Activated CD4-positive, alpha-beta T cell treated with anti-CD3 and anti-CD28 coated beads, Interleukin-2, amount 10 ng/mL, durations not matched to agents 7 days and 5 days (primary cell): Measurements from ENCODE around the gene TSC22D3. TPM values are rescaled to one million over a fixed set of nuclear protein-coding genes. Genes with fewer than 3 reads are reported as not detected.

Experiments
- CTCF ChIA-PET: fragments of 350-600 bp; sonication (Branson Sonifier 250); formaldehyde crosslinking; loops from one replicate; lab custom pipeline; 2021; ENCODE audit warnings: antibody characterized with exemption; lab: Charles Lee
- POLR2A ChIA-PET: fragments of 350-600 bp; sonication (Branson Sonifier 250); formaldehyde crosslinking; loops from one replicate; lab custom pipeline; 2021; ENCODE audit warnings: antibody characterized with exemption; lab: Charles Lee
- DNase-seq: peaks from one replicate; pipeline ENCODE4 v3.0.0-alpha.2; 2020
- H3K27ac Mint-ChIP-seq: one replicate; pipeline ENCODE4 v1.8.0; 2021; ENCODE audit warnings: mild to moderate bottlenecking, moderate library complexity, mixed read lengths
- H3K27me3 Mint-ChIP-seq: one replicate; pipeline ENCODE4 v1.8.0; 2021; ENCODE audit warnings: mixed read lengths
- H3K36me3 Mint-ChIP-seq: one replicate; pipeline ENCODE4 v1.8.0; 2021; ENCODE audit warnings: low read depth, mixed read lengths
- H3K4me1 Mint-ChIP-seq: one replicate; pipeline ENCODE4 v1.8.0; 2021; ENCODE audit warnings: mixed read lengths
- H3K4me3 Mint-ChIP-seq: one replicate; pipeline ENCODE4 v1.8.0; 2021; ENCODE audit warnings: mild to moderate bottlenecking, moderate library complexity, mixed read lengths
- H3K9me3 Mint-ChIP-seq: one replicate; pipeline ENCODE4 v1.8.0; 2021; ENCODE audit warnings: mixed read lengths
- total RNA-seq, 2 experiments: library from RNA; stranded (reverse); gene quantifications; one replicate each; pipeline ENCODE4 v1.2.3, GENCODE V29; 2021

TSC22D3 gene
- total RNA-seq, 2 experiments from 2014 or later, result 36.5 to 41.9 TPM

DNA sequence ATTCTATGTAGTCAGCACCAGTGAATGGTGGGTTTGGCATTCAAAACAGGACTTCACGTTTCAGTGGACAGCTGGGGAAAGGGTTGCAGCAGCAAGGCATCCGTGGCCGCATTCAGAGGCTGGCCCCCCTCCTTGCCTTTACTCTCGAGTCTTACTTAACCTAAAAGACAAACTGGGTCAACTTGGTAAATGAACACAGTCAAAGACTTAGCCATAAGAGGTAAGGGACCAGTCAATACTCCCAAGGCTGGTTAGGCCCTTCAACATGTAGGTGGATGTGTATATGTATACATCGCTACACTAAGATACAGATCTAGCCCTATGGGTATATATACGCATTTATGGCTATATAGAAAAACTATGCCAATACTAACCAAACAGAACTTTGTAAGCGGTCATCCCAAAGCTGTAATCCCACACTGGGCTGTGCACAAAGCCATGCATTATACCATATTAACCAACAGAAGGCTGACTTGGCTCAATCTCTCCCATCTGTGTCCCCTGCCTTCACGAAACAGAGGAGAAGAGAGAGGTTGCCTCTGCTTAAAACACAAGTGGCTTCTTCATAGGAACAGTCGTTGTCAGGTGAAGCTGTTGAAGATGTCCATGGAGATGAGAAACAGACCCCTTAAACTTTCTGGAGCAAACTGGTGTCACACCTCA is 61.9 kb downstream of the TSC22D3 start:
- CTCF ChIA-PET, result interaction anchor here (4.0 to 8.0 kb wide), 4 partner anchors 30 to 40 kb away, joined by 16 to 92 read pairs (median 26); no protein-coding TSS in a partner anchor
- DNase-seq, result no peak
- POLR2A ChIA-PET, result no interaction called here
- peaks cover 57% of the 10 kb centered on the region for H3K4me1 Mint-ChIP-seq
- H3K27ac Mint-ChIP-seq, result no peak overlapping the region
- no peaks in the 10 kb centered on the region for H3K27me3 Mint-ChIP-seq
- H3K36me3 Mint-ChIP-seq, result peaks cover 33% of the 10 kb centered on the region
- no peak overlapping the region for H3K4me3 Mint-ChIP-seq
- H3K9me3 Mint-ChIP-seq, result no peaks in the 10 kb centered on the region

DNA sequence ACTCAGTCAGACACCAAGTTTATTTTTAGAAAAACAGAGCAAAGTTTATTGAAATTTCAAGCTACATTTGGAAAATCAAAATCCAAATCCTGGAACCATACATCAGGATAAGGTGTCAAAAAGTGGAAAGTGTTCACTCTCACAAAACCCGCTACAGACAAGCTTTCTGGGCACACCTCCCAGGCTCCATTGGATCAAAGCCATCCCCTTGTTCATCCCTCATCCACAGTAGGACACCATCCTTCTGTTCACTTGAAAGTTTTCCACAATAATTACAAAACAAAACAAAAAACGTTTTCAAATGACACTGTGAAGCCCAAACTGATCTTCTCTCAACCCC is 62.4 kb downstream of the TSC22D3 start:
- H3K27ac Mint-ChIP-seq, result no peak overlapping the region
- no peaks in the 10 kb centered on the region for H3K27me3 Mint-ChIP-seq
- no peaks in the 10 kb centered on the region for H3K9me3 Mint-ChIP-seq
- no peak for DNase-seq
- CTCF ChIA-PET, result interaction anchor here (1.2 to 4.6 kb wide), 2 partner anchors 40 to 58 kb away, joined by 4 to 26 read pairs; no protein-coding TSS in a partner anchor
- H3K4me1 Mint-ChIP-seq, result peaks cover 55% of the 10 kb centered on the region
- H3K36me3 Mint-ChIP-seq, result peaks cover 33% of the 10 kb centered on the region
- no peak overlapping the region for H3K4me3 Mint-ChIP-seq
- POLR2A ChIA-PET, result no interaction called here

DNA sequence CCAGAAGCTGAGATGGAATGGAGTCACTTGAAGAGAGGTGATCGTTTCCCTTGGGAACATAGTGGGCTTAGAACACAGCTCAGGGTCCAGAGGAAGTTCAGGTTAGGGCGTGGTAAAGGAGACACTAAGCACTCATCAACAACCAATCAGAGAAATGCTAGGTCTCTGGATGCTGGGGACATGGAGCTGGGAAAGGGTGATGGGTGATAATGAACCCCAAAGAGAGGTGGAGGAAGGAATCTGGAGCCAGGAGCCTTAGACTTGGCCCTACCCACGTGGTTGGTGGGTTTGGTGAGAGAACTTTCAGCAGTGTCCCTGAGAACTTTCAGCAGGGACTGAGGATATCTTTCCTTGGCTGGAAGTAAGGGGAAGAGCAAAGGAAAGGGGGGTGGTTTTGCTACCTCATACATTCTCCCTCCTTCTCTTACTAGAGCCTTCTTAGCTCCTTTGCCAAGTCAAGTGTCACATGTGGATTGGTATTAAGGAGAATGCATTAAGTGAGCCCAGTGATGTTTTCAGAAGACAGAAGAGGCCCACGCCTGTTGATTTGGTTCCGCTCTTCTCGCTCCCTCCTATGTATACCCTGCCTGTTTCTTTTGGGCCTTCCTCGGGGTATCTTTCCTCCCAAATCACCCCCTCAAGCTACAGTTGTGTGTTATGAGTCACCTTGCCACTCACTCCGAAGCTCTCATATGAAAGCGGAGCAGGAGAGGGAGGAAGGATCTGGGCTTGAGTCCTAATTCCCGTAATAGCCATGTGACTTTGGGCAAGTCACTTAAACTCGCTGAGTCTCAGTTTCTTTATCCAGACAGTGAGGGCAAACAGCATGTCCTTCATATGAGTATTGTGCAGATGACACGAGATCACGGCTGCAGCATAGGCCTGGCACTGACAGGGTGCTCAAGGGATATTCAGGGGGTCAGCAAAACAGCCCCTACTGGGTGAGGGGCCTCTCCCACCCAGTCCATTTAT is 63.1 kb downstream of the TSC22D3 start:
- Mint-ChIP-seq H3K4me3 (no peak overlapping the region), H3K9me3 (no peaks in the 10 kb centered on the region), H3K27me3 (no peaks in the 10 kb centered on the region), H3K36me3 (peaks cover 33% of the 10 kb centered on the region), H3K27ac (peak overlapping the region; percentile 93), H3K4me1 (peaks cover 48% of the 10 kb centered on the region)
- ChIA-PET POLR2A (interaction anchor here (0.7 kb wide), 1 partner anchor 36 kb away, joined by 3 read pairs; no protein-coding TSS in a partner anchor), CTCF (interaction anchor here (0.7 to 4.6 kb wide), 6 partner anchors 10 to 58 kb away, joined by 3 to 26 read pairs (median 4); no protein-coding TSS in a partner anchor)
- no peak for DNase-seq

DNA sequence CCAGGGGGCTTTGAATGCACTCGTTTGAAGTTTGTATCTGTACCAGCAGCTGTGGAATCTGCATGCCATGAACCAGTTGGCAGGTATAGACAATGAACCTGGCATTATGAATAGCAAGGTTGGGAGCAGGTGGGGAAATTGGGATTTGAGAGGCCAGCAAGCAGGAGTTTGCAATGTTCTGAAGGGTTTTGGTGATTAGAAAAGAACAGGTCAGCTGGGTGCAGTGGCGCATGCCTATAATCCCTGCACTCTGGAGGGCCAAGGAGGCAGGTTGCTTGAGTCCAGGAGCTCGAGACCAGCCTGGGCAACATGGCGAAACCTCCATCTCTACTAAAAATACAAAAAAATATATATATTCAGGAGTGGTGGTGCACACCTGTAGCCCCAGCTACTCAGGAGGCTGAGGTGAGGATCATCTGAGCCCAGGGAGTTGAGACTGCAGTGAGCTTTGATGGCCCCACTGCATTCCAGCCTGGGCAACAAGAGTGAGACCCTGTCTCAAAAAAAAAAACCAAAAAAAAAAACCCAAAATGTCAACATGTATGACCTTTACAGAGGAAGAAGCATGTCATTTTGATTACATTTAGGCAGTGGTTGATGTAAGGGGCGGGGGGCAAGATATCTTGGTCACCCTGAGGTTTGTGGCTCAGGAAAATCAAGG is 63.9 kb downstream of the TSC22D3 start:
- POLR2A ChIA-PET, result no interaction called here
- Mint-ChIP-seq H3K9me3 (no peaks in the 10 kb centered on the region), H3K4me1 (peaks cover 43% of the 10 kb centered on the region), H3K36me3 (peaks cover 31% of the 10 kb centered on the region), H3K27me3 (no peaks in the 10 kb centered on the region), H3K4me3 (peak overlapping the region; percentile 61), H3K27ac (peak overlapping the region; percentile 93)
- DNase-seq, result no peak
- CTCF ChIA-PET, result interaction anchor here (0.5 to 4.6 kb wide), 7 partner anchors 10 to 316 kb away, joined by 3 to 26 read pairs (median 3); no protein-coding TSS in a partner anchor

DNA sequence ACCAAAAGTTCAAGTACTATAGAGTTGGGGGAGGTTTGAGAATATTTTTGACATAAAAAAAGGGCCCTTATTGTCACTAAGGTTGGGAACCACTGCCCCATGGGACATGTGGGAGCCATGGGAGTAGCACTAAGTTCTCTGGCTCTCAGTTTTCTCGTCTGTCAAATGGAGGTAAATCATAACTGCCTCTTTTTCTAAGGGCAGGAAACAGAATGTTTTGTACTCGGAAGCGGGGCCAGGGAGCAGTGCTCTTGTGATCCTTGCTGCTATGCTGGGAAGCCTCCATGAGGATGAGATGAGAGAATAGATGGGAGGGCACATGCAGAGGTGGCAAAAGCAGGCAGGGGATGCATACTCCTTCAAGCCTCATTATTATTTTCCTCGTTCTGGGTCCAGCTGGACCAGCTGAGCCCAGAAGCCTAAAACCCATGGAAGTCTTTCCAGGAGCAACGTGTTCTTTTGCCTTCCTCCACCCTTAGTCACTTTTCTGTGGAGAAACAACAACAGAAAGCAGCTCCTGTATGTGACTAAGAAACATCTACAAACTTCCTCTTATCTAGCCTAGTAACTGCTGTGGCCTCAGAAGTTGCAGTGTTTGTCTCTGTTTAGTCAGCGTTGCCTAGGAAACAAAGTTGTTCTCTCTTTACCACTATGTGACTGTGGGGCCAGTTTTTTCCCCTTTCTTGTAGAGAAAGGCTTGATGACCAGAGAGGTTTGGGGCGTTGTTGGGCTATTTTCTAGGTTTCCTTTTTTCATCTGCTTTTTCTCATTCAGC is 64.8 kb downstream of the TSC22D3 start:
- POLR2A ChIA-PET, result no interaction called here
- peak; percentile 83 for DNase-seq
- no peaks in the 10 kb centered on the region for H3K9me3 Mint-ChIP-seq
- CTCF ChIA-PET, result interaction anchor here (0.5 to 4.6 kb wide), 3 partner anchors 30 to 317 kb away, joined by 3 to 26 read pairs (median 3); no protein-coding TSS in a partner anchor
- peak overlapping the region; percentile 93 for H3K27ac Mint-ChIP-seq
- H3K36me3 Mint-ChIP-seq, result peaks cover 28% of the 10 kb centered on the region
- peak overlapping the region; percentile 61 for H3K4me3 Mint-ChIP-seq
- peaks cover 43% of the 10 kb centered on the region for H3K4me1 Mint-ChIP-seq
- no peaks in the 10 kb centered on the region for H3K27me3 Mint-ChIP-seq

DNA sequence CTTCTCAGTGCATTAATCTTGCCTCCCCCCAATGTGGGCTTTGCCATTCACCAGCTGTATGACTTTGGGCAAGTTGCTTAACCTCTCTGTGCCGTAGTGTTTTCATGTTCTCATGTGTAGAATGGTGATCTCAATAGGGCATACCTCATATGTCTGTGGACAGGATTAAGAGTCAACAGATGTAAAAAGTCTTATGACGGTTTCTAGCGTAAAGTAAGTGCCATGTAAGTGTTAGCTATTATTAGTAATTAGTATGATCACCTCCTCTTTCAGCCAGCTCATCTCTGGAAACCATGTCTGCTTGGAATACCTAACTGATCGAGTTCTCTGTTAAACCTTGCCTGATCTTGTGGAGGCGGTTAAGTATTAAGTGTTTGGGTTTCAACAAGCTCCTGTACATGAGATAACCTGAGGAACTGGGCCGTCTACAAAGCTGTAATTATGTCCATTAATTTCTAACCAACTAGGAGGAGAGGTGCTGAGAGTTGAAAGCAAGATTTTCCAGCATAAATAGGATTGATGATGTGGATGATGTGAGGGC is 66.3 kb downstream of the TSC22D3 start:
- no peak overlapping the region for H3K27ac Mint-ChIP-seq
- H3K9me3 Mint-ChIP-seq, result no peaks in the 10 kb centered on the region
- H3K36me3 Mint-ChIP-seq, result peaks cover 18% of the 10 kb centered on the region
- DNase-seq, result no peak
- no peaks in the 10 kb centered on the region for H3K27me3 Mint-ChIP-seq
- peaks cover 35% of the 10 kb centered on the region for H3K4me1 Mint-ChIP-seq
- no peak overlapping the region for H3K4me3 Mint-ChIP-seq
- POLR2A ChIA-PET, result no interaction called here
- CTCF ChIA-PET, result interaction anchor here (1.6 to 4.6 kb wide), 2 partner anchors 10 to 36 kb away, joined by 4 to 26 read pairs; no protein-coding TSS in a partner anchor

DNA sequence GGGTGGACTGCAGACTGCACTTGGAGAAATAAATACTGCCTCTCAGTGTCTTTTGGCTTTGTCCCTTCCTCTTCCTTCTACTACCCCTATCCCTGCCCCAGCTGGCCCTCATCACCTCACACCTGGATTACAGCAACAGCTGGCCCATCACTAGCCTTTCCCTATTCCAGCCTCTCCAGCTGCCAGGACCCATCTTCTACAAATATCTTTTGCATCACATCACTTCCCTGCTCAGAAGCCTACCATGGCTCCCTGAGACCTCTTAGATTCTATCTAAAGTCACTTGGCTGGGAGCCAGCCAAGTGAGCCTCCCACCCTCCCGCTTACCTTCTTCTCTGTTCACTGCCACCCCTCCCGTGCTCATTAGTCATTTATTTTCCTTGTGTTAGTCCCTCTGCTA is 66.8 kb downstream of the TSC22D3 start:
- DNase-seq, result no peak
- no peaks in the 10 kb centered on the region for H3K27me3 Mint-ChIP-seq
- POLR2A ChIA-PET, result no interaction called here
- no peak overlapping the region for H3K27ac Mint-ChIP-seq
- H3K9me3 Mint-ChIP-seq, result no peaks in the 10 kb centered on the region
- peaks cover 34% of the 10 kb centered on the region for H3K4me1 Mint-ChIP-seq
- no peak overlapping the region for H3K4me3 Mint-ChIP-seq
- peaks cover 12% of the 10 kb centered on the region for H3K36me3 Mint-ChIP-seq
- CTCF ChIA-PET, result interaction anchor here (1.6 to 4.6 kb wide), 2 partner anchors 10 to 35 kb away, joined by 4 to 26 read pairs; no protein-coding TSS in a partner anchor

DNA sequence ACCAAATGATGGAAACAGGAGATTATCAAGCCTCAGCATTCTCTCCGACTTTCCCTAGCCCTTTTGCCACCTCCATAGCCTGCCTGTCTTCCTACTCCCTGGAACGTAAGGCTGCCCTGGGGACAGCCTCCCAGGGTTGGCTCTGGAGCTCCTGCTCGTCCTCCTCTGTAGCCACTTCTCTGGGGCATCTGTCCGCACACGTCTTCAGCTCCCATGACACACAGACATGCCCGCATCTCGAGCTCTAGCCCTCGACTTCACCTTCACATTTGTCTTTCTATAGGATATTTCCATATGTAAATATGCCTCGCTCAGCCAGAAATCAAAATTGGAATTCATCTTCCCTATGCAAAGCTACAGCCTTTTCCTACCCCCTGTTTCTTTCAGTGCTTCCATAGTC is 67.7 kb downstream of the TSC22D3 start:
- no peak for DNase-seq
- Mint-ChIP-seq H3K36me3 (peaks cover 4% of the 10 kb centered on the region), H3K4me1 (peaks cover 28% of the 10 kb centered on the region), H3K9me3 (no peaks in the 10 kb centered on the region), H3K27me3 (no peaks in the 10 kb centered on the region), H3K27ac (no peak overlapping the region), H3K4me3 (no peak overlapping the region)
- ChIA-PET POLR2A (no interaction called here), CTCF (interaction anchor here (0.8 to 0.9 kb wide), 2 partner anchors 11 to 14 kb away, joined by 3 read pairs; no protein-coding TSS in a partner anchor)

DNA sequence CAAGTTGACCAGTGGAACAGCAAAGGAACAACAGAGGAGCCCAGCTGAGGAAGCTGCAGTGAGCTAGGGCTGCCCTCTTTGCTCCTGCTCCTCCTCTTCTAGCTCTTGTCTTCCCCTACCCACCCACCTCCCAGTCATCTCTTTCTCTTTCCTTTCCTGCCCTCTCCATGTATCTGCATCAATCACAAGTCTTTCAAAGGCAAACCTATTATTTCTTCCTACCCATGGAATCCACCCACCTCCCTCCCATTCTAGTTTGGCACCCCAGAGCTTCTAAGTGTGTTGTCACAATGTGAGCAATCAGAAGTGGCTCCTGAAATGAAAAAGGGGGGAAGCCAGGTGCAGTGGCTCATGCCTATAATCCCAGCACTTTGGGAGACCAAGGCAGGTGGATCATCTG is 69.3 kb downstream of the TSC22D3 start:
- DNase-seq, result no peak
- Mint-ChIP-seq H3K36me3 (peaks cover 2% of the 10 kb centered on the region), H3K4me3 (no peak overlapping the region), H3K4me1 (peaks cover 20% of the 10 kb centered on the region), H3K9me3 (no peaks in the 10 kb centered on the region), H3K27ac (no peak overlapping the region), H3K27me3 (no peaks in the 10 kb centered on the region)
- ChIA-PET CTCF (interaction anchor here (1.0 to 2.5 kb wide), 4 partner anchors 10 to 33 kb away, joined by 3 to 14 read pairs (median 4); no protein-coding TSS in a partner anchor), POLR2A (no interaction called here)

DNA sequence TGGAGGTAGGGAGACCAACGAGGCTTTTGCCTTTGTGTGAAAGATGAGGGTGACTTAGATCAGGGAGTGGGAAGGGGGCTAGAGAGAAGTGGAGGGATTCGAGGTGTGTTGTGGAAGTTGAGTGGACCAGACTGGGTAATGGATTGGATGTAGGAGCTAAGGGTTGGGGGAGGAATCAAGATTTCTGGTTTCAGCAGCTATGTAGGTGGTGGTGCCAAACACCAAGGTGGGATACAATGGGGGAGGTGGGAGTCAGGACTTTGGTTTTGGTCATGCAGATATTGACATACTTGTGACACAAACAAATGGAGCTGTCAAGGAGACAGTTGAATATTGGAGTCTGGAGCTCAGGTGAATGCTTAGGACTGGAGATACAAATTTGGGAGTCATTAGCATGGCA is 71.0 kb downstream of the TSC22D3 start:
- H3K9me3 Mint-ChIP-seq, result no peaks in the 10 kb centered on the region
- H3K4me1 Mint-ChIP-seq, result peaks cover 12% of the 10 kb centered on the region
- no peak overlapping the region for H3K4me3 Mint-ChIP-seq
- H3K27me3 Mint-ChIP-seq, result no peaks in the 10 kb centered on the region
- no peaks in the 10 kb centered on the region for H3K36me3 Mint-ChIP-seq
- H3K27ac Mint-ChIP-seq, result no peak overlapping the region
- ChIA-PET POLR2A (no interaction called here), CTCF (interaction anchor here (1.2 to 2.5 kb wide), 3 partner anchors 12 to 26 kb away, joined by 3 to 14 read pairs (median 4); no protein-coding TSS in a partner anchor)
- DNase-seq, result no peak

DNA sequence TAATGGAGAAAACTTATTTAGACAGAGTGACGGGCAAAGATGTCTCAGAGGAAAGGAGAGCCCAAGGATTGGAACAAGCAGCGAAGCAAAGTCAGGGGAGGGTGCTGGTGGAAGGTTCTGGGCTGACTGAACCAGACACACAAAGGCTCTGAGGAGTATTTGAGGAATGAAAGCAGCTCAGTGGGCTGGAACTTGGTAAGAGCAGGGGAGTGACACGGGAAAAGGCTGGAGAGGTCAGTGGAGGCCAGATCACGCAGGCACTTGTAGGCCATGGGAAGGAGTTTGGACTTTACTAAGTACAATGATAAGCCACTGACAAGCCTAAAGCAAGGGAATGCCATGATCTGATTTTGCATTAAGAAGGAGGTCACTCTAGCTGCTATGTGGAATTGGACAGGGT is 71.4 kb downstream of the TSC22D3 start:
- Mint-ChIP-seq H3K4me3 (no peak overlapping the region), H3K36me3 (no peaks in the 10 kb centered on the region), H3K27ac (no peak overlapping the region), H3K4me1 (peaks cover 15% of the 10 kb centered on the region), H3K9me3 (no peaks in the 10 kb centered on the region), H3K27me3 (no peaks in the 10 kb centered on the region)
- no peak for DNase-seq
- POLR2A ChIA-PET, result no interaction called here
- CTCF ChIA-PET, result interaction anchor here (1.2 to 2.5 kb wide), 3 partner anchors 12 to 25 kb away, joined by 3 to 14 read pairs (median 4); no protein-coding TSS in a partner anchor
